ENCODE results near the gene XRCC6. TPM values are rescaled to one million over a fixed set of nuclear protein-coding genes. Genes with fewer than 3 reads are reported as not detected.

Gene XRCC6
- total RNA-seq, 6 experiments from 2014 or later = 324 to 395 (median 373) TPM

GRCh38 chr22:41579997-41580355 lies 41.1 kb upstream of the XRCC6 start:
- Mint-ChIP-seq H3K36me3 (ENCODE audit: low read depth) (peaks cover 40% of the 10 kb centered on the region), H3K4me1 (ENCODE audit: low read depth) (no peaks in the 10 kb centered on the region), H3K9me3 (no peaks in the 10 kb centered on the region), H3K4me3 (no peak overlapping the region), H3K27me3 (ENCODE audit: insufficient read depth) (peaks cover 4% of the 10 kb centered on the region; the same call in 1 of the 2 replicates), H3K27ac (no peak overlapping the region)
- TF ChIP-seq, protein P1, sequence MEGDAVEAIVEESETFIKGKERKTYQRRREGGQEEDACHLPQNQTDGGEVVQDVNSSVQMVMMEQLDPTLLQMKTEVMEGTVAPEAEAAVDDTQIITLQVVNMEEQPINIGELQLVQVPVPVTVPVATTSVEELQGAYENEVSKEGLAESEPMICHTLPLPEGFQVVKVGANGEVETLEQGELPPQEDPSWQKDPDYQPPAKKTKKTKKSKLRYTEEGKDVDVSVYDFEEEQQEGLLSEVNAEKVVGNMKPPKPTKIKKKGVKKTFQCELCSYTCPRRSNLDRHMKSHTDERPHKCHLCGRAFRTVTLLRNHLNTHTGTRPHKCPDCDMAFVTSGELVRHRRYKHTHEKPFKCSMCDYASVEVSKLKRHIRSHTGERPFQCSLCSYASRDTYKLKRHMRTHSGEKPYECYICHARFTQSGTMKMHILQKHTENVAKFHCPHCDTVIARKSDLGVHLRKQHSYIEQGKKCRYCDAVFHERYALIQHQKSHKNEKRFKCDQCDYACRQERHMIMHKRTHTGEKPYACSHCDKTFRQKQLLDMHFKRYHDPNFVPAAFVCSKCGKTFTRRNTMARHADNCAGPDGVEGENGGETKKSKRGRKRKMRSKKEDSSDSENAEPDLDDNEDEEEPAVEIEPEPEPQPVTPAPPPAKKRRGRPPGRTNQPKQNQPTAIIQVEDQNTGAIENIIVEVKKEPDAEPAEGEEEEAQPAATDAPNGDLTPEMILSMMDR (IDR thresholded peaks at IDR 0.05) = no peak
- no peak for DNase-seq

DNA sequence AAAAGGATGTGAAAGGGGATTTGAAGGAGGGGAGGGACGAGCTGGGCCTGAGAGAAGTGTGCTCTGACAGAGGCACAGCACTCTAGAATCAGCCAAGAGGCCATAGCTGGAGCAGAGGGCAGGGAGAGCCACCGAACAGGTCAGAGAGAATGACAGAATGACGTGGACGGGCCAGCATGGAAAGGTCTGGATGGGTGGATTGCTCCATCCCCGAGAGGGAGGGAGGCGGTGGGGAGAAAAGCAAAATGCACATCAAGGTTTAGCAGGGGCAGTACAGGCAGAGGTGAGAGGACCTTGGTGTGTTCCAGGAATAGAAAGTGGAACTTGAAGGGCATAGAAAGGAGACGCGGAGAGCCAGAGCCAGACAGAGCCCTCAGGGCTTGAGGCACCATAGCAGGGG lies 38.4 kb upstream of the XRCC6 start:
- TF ChIP-seq, protein P1 (IDR thresholded peaks at IDR 0.05) = no peak
- no peaks in the 10 kb centered on the region for H3K9me3 Mint-ChIP-seq
- H3K36me3 Mint-ChIP-seq (ENCODE audit: low read depth) = peaks cover 34% of the 10 kb centered on the region
- no peak for DNase-seq
- H3K4me3 Mint-ChIP-seq = no peak overlapping the region
- peak overlapping the region; percentile 27 for H3K27ac Mint-ChIP-seq
- H3K4me1 Mint-ChIP-seq (ENCODE audit: low read depth) = peaks cover 3% of the 10 kb centered on the region
- H3K27me3 Mint-ChIP-seq (ENCODE audit: insufficient read depth) = no peaks in the 10 kb centered on the region; the same call in 1 of the 2 replicates

- H3K9me3 Mint-ChIP-seq = no peaks in the 10 kb centered on the region
- peaks cover 30% of the 10 kb centered on the region for H3K36me3 Mint-ChIP-seq (ENCODE audit: low read depth)
- H3K4me1 Mint-ChIP-seq (ENCODE audit: low read depth) = peaks cover 16% of the 10 kb centered on the region
- peak overlapping the region; percentile 38; the same call in 1 of the 2 replicates for H3K27ac Mint-ChIP-seq
- DNase-seq = no peak
- TF ChIP-seq, protein P1 (IDR thresholded peaks at IDR 0.05) = no peak
- no peak overlapping the region for H3K4me3 Mint-ChIP-seq
- peaks cover 3% of the 10 kb centered on the region; the same call in 1 of the 2 replicates for H3K27me3 Mint-ChIP-seq (ENCODE audit: insufficient read depth)
Observed at GRCh38 chr22:41584881-41585280, 36.2 kb upstream of the XRCC6 start.

- TF ChIP-seq, protein P1 (IDR thresholded peaks at IDR 0.05) = no peak
- Mint-ChIP-seq H3K4me3 (no peak overlapping the region), H3K4me1 (ENCODE audit: low read depth) (peaks cover 16% of the 10 kb centered on the region), H3K27ac (peak overlapping the region; percentile 17; the same call in 1 of the 2 replicates), H3K36me3 (ENCODE audit: low read depth) (peaks cover 25% of the 10 kb centered on the region), H3K9me3 (no peaks in the 10 kb centered on the region), H3K27me3 (ENCODE audit: insufficient read depth) (peaks cover 3% of the 10 kb centered on the region; the same call in 1 of the 2 replicates)
- no peak for DNase-seq
Observed at GRCh38 chr22:41585898-41586297, 35.2 kb upstream of the XRCC6 start.

GRCh38 chr22:41587347-41587723 lies 33.8 kb upstream of the XRCC6 start:
- Mint-ChIP-seq H3K27ac (peak overlapping the region; percentile 45; the same call in 1 of the 2 replicates), H3K4me3 (peak overlapping the region; percentile 96), H3K36me3 (ENCODE audit: low read depth) (peaks cover 22% of the 10 kb centered on the region), H3K9me3 (no peaks in the 10 kb centered on the region), H3K4me1 (ENCODE audit: low read depth) (peaks cover 16% of the 10 kb centered on the region), H3K27me3 (ENCODE audit: insufficient read depth) (peaks cover 3% of the 10 kb centered on the region; the same call in 1 of the 2 replicates)
- TF ChIP-seq, protein P1 (IDR thresholded peaks at IDR 0.05) = no peak
- DNase-seq = no peak

All from HFFc6 (cell line).